ENCODE data around the gene BCL2L15.

BCL2L15 gene

GRCh38 chr1:113887402-113888175, at the start of gene BCL2L15:
TSS of gene BCL2L15 (minus strand) at chr1:113887581. CDS start at chr1:113887375, 206 bp downstream.
- no peak for TF ChIP-seq CTCF (IDR thresholded peaks at IDR 0.05; ENCODE audit: insufficient read depth, low read depth, low read length, missing control alignments)
- no peak within 1 kb of the TSS for H3K4me3 ChIP-seq (ENCODE audit: low read depth, low read length)
- DNase-seq (ENCODE audit: low read depth), result no peak

GRCh38 chr1:113937146-113937545, 49.8 kb upstream of the BCL2L15 start:
- no peak for TF ChIP-seq CTCF (IDR thresholded peaks at IDR 0.05; ENCODE audit: insufficient read depth, low read depth, low read length, missing control alignments)
- no peak overlapping the region for H3K4me3 ChIP-seq (ENCODE audit: low read depth, low read length)
- no peak for DNase-seq (ENCODE audit: low read depth)

- no peak for DNase-seq (ENCODE audit: low read depth)
- no peak overlapping the region for H3K4me3 ChIP-seq (ENCODE audit: low read depth, low read length)
- TF ChIP-seq CTCF (IDR thresholded peaks at IDR 0.05; ENCODE audit: insufficient read depth, low read depth, low read length, missing control alignments), result no peak
Observed at GRCh38 chr1:113935970-113936369, 48.6 kb upstream of the BCL2L15 start.

GRCh38 chr1:113935176-113935575, 47.8 kb upstream of the BCL2L15 start:
- no peak overlapping the region for H3K4me3 ChIP-seq (ENCODE audit: low read depth, low read length)

GRCh38 chr1:113934511-113935055, 47.2 kb upstream of the BCL2L15 start:
- DNase-seq (ENCODE audit: low read depth), result no peak
- H3K4me3 ChIP-seq (ENCODE audit: low read depth, low read length), result no peak overlapping the region
- TF ChIP-seq CTCF (IDR thresholded peaks at IDR 0.05; ENCODE audit: insufficient read depth, low read depth, low read length, missing control alignments), result no peak

More at GRCh38 chr1:113935176-113935575, 47.8 kb upstream of the BCL2L15 start:
- no peak for TF ChIP-seq CTCF (IDR thresholded peaks at IDR 0.05; ENCODE audit: insufficient read depth, low read depth, low read length, missing control alignments)
- DNase-seq (ENCODE audit: low read depth), result no peak

GRCh38 chr1:113934006-113934405, 46.6 kb upstream of the BCL2L15 start:
- H3K4me3 ChIP-seq (ENCODE audit: low read depth, low read length), result no peak overlapping the region
- DNase-seq (ENCODE audit: low read depth), result no peak
- no peak for TF ChIP-seq CTCF (IDR thresholded peaks at IDR 0.05; ENCODE audit: insufficient read depth, low read depth, low read length, missing control alignments)
